Measurements from ENCODE around the gene CEP162. TPM values are rescaled to one million over a fixed set of nuclear protein-coding genes. Genes with fewer than 3 reads are reported as not detected.

CEP162 gene
- total and polyA plus RNA-seq, 2 donors (not counting 1 experiment from before 2014, with no cell fraction given) = 3.7 to 7.4 TPM

DNA sequence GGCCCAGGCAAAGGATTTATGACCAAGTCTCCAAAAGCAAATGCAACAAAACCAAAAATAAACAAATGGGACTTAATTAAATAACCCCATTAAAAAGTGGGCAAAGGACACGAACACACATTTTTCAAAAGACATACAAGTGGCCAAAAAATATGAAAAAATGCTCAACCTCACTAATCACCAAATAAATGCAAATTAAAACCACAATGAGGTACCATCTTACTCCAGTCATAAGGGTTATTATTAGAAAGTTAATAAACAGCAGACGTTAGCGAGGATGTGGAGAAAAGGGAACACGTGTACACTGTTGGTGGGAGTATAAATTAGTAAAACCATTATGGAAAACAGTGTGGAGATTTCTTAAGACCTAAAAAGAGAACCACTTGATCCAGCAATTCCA, 71.1 kb downstream of the CEP162 start:
- Histone ChIP-seq H3K27ac (ENCODE audit: insufficient read depth, low read length) (no peak overlapping the region), H3K9ac (ENCODE audit: insufficient read depth, low read length) (no peak overlapping the region), H3K9me3 (ENCODE audit: control insufficient read depth, insufficient read depth, low read depth, low read length) (no peaks in the 10 kb centered on the region), H3K79me2 (ENCODE audit: control insufficient read depth, insufficient read depth, low read length) (no peaks in the 10 kb centered on the region), H3K4me1 (ENCODE audit: control insufficient read depth, extremely low read depth, insufficient read depth, low read length) (no peaks in the 10 kb centered on the region), H3K36me3 (ENCODE audit: control insufficient read depth, insufficient read depth, low read length) (no peaks in the 10 kb centered on the region), H4K20me1 (ENCODE audit: control insufficient read depth, extremely low read depth, insufficient read depth, low read length) (no peaks in the 10 kb centered on the region), H3K27me3 (ENCODE audit: control insufficient read depth, insufficient read depth, low read length) (no peaks in the 10 kb centered on the region), H3K4me3 (replicated peaks in 1 of 4; ENCODE audit: control extremely low read depth in 1 of 4, insufficient read depth in 1 of 4, low read depth in 3 of 4, low read length in 4 of 4) (no peak overlapping the region), H3K4me2 (ENCODE audit: extremely low read depth, insufficient read depth, low read length) (no peak overlapping the region), H2AFZ (ENCODE audit: low read length) (no peak overlapping the region)
- no peak for DNase-seq (ENCODE audit: low read depth in 2 of 2)
- TF ChIP-seq, protein P1, sequence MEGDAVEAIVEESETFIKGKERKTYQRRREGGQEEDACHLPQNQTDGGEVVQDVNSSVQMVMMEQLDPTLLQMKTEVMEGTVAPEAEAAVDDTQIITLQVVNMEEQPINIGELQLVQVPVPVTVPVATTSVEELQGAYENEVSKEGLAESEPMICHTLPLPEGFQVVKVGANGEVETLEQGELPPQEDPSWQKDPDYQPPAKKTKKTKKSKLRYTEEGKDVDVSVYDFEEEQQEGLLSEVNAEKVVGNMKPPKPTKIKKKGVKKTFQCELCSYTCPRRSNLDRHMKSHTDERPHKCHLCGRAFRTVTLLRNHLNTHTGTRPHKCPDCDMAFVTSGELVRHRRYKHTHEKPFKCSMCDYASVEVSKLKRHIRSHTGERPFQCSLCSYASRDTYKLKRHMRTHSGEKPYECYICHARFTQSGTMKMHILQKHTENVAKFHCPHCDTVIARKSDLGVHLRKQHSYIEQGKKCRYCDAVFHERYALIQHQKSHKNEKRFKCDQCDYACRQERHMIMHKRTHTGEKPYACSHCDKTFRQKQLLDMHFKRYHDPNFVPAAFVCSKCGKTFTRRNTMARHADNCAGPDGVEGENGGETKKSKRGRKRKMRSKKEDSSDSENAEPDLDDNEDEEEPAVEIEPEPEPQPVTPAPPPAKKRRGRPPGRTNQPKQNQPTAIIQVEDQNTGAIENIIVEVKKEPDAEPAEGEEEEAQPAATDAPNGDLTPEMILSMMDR (conservative IDR thresholded peaks at IDR 0.05 in 1 of 2, IDR thresholded peaks at IDR 0.05 in 1 of 2; ENCODE audit: low read depth in 1 of 2, low read length in 2 of 2) = no peak
- TF ChIP-seq EZH2 (IDR thresholded peaks at IDR 0.05; ENCODE audit: low read length, missing control alignments) = no peak

DNA sequence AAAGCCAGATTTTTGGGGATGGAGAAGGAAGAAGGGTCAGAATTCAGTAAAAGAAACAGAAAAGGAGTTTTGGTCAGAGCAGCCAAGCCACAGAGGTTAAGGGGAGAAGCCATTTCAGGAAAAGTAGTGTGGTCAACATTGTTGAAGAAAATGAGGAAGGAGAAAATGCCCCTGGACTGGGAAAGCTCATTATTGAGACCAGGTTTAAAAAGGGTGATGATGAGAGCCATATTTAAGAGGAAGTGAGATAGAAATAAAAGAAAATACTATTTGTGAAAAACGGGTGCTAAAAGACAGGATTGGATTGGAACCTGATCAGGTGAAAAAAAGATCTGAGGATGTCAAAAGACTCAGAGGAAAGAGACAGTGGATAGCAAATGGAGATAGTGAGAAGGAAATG, 75.8 kb downstream of the CEP162 start:
- Histone ChIP-seq H2AFZ (ENCODE audit: low read length) (no peak overlapping the region), H3K4me2 (ENCODE audit: extremely low read depth, insufficient read depth, low read length) (no peak overlapping the region), H4K20me1 (ENCODE audit: control insufficient read depth, extremely low read depth, insufficient read depth, low read length) (no peaks in the 10 kb centered on the region), H3K9me3 (ENCODE audit: control insufficient read depth, insufficient read depth, low read depth, low read length) (no peaks in the 10 kb centered on the region), H3K9ac (ENCODE audit: insufficient read depth, low read length) (no peak overlapping the region), H3K79me2 (ENCODE audit: control insufficient read depth, insufficient read depth, low read length) (no peaks in the 10 kb centered on the region), H3K4me1 (ENCODE audit: control insufficient read depth, extremely low read depth, insufficient read depth, low read length) (no peaks in the 10 kb centered on the region), H3K4me3 (replicated peaks in 1 of 4; ENCODE audit: control extremely low read depth in 1 of 4, insufficient read depth in 1 of 4, low read depth in 3 of 4, low read length in 4 of 4) (no peak overlapping the region), H3K27ac (ENCODE audit: insufficient read depth, low read length) (no peak overlapping the region), H3K36me3 (ENCODE audit: control insufficient read depth, insufficient read depth, low read length) (no peaks in the 10 kb centered on the region), H3K27me3 (ENCODE audit: control insufficient read depth, insufficient read depth, low read length) (no peaks in the 10 kb centered on the region)
- TF ChIP-seq EZH2 (IDR thresholded peaks at IDR 0.05; ENCODE audit: low read length, missing control alignments) = no peak
- TF ChIP-seq, protein P1 (conservative IDR thresholded peaks at IDR 0.05 in 1 of 2, IDR thresholded peaks at IDR 0.05 in 1 of 2; ENCODE audit: low read depth in 1 of 2, low read length in 2 of 2) = no peak
- DNase-seq (ENCODE audit: low read depth in 2 of 2) = peak in 1 of 2 donors; percentile 21

DNA sequence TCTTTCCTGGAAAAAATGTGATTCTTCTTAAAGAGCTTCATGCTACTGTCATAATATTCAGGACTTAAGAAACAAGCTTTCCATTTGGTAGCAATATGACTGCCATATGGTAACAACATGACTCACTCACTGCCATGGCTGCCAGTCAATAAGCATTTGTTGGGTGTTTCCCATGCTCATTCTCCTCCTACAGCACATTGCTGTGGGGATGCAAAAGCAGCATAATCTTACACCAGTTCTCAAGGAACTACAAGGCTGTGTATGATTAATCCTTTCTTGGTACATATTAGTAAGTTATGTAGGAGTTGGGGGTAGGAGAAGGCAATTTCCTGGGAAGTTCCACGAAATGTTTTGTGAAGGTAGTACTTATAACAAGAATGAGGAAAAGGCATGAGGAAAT, 76.7 kb downstream of the CEP162 start:
- TF ChIP-seq, protein P1 (conservative IDR thresholded peaks at IDR 0.05 in 1 of 2, IDR thresholded peaks at IDR 0.05 in 1 of 2; ENCODE audit: low read depth in 1 of 2, low read length in 2 of 2) = no peak
- TF ChIP-seq EZH2 (IDR thresholded peaks at IDR 0.05; ENCODE audit: low read length, missing control alignments) = no peak
- no peak overlapping the region for H3K4me2 ChIP-seq (ENCODE audit: extremely low read depth, insufficient read depth, low read length)
- DNase-seq (ENCODE audit: low read depth in 2 of 2) = peak; percentile 74 to 95

More for the DNA sequence above, 76.7 kb downstream of the CEP162 start:
- Histone ChIP-seq H2AFZ (ENCODE audit: low read length) (no peak overlapping the region), H4K20me1 (ENCODE audit: control insufficient read depth, extremely low read depth, insufficient read depth, low read length) (no peaks in the 10 kb centered on the region), H3K4me3 (replicated peaks in 1 of 4; ENCODE audit: control extremely low read depth in 1 of 4, insufficient read depth in 1 of 4, low read depth in 3 of 4, low read length in 4 of 4) (no peak overlapping the region), H3K9me3 (ENCODE audit: control insufficient read depth, insufficient read depth, low read depth, low read length) (no peaks in the 10 kb centered on the region), H3K27ac (ENCODE audit: insufficient read depth, low read length) (no peak overlapping the region), H3K79me2 (ENCODE audit: control insufficient read depth, insufficient read depth, low read length) (no peaks in the 10 kb centered on the region), H3K27me3 (ENCODE audit: control insufficient read depth, insufficient read depth, low read length) (no peaks in the 10 kb centered on the region), H3K4me1 (ENCODE audit: control insufficient read depth, extremely low read depth, insufficient read depth, low read length) (no peaks in the 10 kb centered on the region), H3K9ac (ENCODE audit: insufficient read depth, low read length) (no peak overlapping the region), H3K36me3 (ENCODE audit: control insufficient read depth, insufficient read depth, low read length) (no peaks in the 10 kb centered on the region)

All from fibroblast of lung (primary cell).